Measurements from ENCODE around the gene PLCH2.

The PLCH2 gene

GRCh38 chr1:2501041-2501819 is 25.1 kb downstream of the PLCH2 start:
- no peak for DNase-seq

- DNase-seq, result no peak
Observed at GRCh38 chr1:2501820-2502119, 25.7 kb downstream of the PLCH2 start.

DNA sequence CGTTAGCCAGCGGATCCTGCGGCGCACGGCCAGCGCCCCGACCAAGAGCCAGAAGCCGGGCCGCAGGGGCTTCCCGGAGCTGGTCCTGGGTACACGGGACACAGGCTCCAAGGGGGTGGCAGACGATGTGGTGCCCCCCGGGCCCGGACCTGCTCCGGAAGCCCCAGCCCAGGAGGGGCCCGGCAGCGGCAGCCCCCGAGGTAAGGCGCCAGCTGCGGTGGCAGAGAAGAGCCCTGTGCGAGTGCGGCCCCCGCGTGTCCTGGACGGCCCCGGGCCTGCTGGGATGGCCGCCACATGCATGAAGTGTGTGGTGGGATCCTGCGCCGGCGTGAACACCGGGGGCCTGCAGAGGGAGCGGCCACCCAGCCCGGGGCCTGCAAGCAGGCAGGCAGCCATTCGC is 26.1 kb downstream of the PLCH2 start:
- no peak for DNase-seq

- DNase-seq, result no peak
Observed at GRCh38 chr1:2502661-2503553, 26.8 kb downstream of the PLCH2 start.

GRCh38 chr1:2503554-2504224 is 27.6 kb downstream of the PLCH2 start:
- no peak for DNase-seq

DNA sequence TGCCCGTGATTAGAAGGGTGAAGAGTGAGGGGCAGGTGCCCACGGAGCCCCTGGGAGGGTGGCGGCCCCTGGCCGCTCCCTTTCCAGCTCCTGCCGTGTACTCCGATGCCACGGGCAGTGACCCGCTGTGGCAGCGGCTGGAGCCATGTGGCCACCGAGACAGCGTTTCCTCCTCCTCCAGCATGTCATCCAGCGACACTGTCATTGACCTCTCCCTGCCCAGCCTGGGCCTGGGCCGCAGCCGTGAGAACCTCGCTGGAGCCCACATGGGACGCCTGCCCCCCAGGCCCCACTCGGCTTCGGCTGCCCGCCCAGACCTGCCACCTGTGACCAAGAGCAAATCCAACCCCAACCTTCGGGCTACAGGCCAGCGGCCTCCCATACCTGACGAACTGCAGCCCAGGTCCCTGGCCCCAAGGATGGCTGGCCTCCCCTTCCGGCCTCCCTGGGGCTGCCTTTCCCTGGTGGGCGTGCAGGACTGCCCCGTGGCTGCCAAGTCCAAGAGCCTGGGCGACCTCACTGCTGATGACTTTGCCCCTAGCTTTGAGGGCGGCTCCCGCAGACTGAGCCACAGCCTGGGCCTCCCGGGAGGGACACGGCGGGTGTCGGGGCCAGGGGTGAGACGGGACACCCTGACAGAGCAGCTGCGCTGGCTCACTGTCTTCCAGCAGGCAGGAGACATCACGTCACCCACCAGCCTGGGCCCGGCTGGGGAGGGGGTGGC is 28.3 kb downstream of the PLCH2 start:
- no peak for DNase-seq

DNA sequence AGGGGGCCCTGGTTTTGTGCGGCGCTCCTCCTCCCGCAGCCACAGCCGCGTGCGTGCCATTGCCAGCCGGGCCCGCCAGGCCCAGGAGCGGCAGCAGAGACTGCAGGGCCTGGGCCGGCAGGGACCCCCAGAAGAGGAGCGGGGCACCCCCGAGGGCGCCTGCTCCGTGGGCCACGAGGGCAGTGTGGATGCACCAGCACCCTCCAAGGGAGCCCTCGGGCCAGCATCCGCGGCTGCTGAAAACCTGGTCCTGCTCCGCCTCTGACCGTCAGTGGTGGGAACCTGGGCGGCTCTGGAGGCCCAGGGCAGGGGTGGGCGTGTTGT is 28.8 kb downstream of the PLCH2 start:
- DNase-seq, result no peak

- no peak for DNase-seq
Observed at GRCh38 chr1:2505461-2505994, 29.4 kb downstream of the PLCH2 start.

GRCh38 chr1:2506007-2506860 is 30.1 kb downstream of the PLCH2 start:
- no peak for DNase-seq

DNA sequence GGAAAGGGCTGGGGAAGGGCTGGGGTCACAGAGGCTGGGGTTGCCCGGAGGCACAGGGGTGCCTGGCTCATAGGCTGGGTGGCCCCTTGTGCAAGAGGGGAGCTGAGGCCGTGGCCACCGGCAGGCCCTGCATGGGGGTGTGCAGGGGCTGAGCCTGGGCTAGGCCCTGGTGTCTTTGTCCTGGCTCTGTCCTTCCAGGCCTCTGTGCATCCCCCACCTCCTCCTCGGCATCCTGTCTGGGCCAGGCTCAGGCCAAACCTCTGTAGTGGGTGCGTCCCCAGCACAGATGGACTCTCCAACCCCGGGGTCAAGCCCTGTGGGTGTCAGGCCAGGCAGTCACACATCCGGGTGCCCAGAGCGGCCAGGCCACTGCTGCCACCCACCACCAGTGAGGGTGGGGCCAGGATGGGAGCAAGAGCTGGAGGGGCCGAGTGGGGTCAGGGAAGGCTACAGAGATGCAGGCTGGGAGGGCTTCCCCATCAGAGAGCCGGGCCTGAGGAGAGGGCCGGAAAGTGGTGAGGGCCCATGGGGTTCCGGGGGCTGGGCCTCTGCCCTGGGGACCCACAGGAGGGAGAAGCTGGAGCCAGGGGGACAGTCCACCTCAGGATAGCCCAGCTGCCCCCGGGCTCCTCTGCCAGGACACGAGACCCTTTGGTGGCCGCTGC is 30.9 kb downstream of the PLCH2 start:
- DNase-seq, result no peak

DNA sequence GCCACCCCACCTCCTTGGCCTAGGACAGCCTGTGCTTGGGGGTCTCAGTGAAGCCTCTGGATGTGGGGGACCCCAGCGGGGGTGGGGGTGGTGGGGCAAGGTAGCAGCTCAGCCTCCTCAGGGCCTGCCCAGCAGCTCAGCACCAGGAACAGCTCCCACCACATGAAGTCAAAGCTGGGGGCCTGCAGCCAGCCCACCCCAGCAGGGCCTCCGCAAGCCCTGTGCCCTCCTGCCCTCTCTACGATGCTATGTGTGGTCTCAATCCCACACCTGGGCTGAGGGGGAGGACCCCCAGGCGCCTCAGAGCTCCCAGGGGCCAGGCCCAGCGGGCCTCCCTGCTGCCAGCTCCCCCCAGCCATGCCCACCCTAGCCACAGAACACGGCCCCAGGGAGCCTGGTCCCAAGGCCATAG is 31.7 kb downstream of the PLCH2 start:
- no peak for DNase-seq

GRCh38 chr1:2508180-2508579 is 32.1 kb downstream of the PLCH2 start:
- no peak for DNase-seq

- no peak for DNase-seq
Observed at GRCh38 chr1:2508751-2509150, 32.7 kb downstream of the PLCH2 start.

DNA sequence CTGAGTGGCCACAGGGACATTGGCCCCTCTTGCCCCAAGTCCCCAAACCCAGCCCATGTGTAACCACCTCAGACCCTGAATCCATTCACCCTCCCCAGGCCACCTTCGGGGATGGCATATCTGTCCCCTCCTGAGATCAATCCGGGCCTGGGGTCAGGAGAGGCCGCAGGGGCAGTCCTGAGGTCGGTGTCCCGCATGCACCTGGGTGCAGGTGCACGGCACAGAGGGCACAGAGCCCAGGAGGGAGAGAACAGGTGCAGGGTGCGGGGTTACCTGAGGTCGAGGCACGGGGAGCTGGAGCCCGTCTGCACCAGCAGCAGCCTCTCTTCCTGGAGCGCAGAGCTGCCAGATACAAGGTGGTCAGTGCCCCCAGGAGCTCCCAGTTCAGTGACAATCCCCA is 33.5 kb downstream of the PLCH2 start:
- no peak for DNase-seq

GRCh38 chr1:2510366-2511155 is 34.5 kb downstream of the PLCH2 start:
- no peak for DNase-seq

GRCh38 chr1:2512862-2513421 is 36.9 kb downstream of the PLCH2 start:
- DNase-seq, result no peak

DNA sequence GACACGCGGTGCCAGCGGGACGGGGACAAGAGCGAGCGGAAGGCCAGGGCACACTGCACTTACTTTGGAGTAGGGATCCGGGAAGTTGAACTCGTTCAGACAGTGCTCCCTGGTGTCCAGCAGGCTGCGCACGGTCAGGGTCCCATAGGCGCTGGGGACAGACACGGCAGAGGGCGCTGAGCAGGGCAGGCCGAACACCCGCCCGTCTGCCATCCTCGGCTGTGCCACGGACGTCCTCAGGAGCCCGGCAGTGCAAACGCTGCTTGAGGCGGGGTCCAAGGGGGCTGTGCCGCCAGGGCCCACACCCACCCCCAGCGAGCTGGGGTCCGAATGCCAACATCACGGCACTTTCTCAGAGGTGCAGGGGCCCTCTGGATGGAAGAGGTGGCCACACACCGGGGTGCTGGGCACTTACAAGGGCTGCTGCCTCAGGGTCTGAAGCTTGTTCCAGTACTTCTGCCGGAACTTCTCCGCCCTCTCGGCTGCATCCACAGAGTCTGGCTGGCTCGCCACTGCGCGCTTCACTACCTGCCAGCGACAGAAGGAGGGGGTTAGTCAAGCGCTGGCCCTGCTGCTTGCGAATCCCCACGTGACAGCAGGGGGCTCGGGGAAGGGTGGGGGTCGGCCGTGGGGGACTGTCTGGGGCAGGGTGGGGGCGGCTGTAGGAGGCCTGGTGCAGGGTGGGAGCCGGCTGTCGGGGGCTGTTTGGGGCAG is 38.0 kb downstream of the PLCH2 start:
- no peak for DNase-seq

DNA sequence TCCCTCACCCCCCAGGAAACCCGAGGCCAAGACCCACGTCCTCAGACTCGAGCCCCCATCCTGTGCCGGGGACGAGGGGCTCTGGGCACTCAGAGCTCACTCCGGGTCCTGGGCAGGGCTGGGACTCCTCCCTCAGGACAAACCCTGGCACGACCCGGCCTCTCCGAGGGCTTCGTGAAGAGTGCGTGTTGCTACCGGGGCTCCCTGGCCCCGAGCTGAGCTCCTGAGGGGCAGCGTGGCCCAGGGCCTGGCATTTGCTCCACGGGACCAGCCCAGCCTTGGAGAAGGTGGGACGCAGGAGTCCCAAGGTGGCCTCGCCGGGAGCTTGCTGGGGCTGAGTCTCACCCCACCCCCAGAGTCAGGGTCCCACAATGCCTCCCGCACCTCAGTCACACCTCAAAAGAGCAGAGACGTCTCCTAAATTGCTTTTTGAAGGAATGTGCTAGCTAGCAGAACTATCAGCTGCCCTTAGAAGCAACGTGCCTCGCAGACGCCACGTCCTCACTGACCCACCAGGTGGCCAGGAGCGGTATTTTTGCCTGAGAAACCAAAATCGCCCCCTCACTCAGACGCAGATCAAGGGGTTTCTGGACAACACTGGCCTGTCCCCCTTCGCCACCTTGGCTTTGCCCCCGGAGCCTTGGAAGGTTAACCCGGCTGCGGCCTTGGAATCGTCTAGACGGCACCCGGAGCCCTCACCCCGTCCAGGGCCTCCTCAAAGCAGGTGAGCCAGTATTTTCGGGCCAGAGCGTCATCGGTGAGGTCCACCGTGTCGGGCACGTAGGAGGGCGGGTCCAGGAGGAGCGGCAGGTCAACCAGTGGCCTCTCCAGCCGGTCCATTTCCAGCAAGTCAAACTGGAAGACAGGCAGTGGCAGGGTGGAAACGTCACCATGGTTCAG is 39.0 kb downstream of the PLCH2 start:
- no peak for DNase-seq

DNA sequence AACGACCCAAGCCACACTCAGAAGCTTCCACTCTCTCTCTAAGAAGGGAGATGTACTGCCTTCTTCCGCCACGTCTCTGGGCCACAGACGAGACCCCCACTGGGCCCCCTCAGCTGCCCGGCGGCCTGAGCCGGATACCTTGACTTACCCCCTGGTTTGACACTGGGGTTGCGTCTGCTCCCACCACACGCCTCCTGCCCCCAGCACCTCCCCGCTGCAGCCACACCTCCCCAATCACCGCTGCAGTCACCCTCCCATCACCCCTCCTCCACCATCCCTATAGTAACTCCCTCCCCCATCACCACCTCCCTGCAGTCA is 39.6 kb downstream of the PLCH2 start:
- DNase-seq, result no peak

Measured in SHP77 (cell line).